ENCODE results near the gene PBOV1.
"Not testable (repeated sequence)": the region's sequence is repeated elsewhere in the genome, so short reads cannot be mapped to it uniquely, and the experiment has no call there.

The PBOV1 gene

GRCh38 chr6:138219398-138219797 lies 1.1 kb upstream of the PBOV1 start:
- Histone ChIP-seq H3K4me3 (ENCODE audit: low read depth in 1 of 2, low read length in 1 of 2) (no peak overlapping the region), H3K4me1 (ENCODE audit: control insufficient read depth in 1 of 2, insufficient read depth in 1 of 2, low read depth in 1 of 2, low read length in 1 of 2) (peaks cover 0 to 5% of the 10 kb centered on the region in 2 experiments), H3K27ac (no peak overlapping the region), H3K9me3 (no peaks in the 10 kb centered on the region), H3K27me3 (peaks cover 3% of the 10 kb centered on the region), H3K36me3 (no peaks in the 10 kb centered on the region)
- TF ChIP-seq CTCF (IDR thresholded peaks at IDR 0.05), result no peak

GRCh38 chr6:138215093-138215782 lies 3.1 kb downstream of the PBOV1 start:
- Histone ChIP-seq H3K4me3 (ENCODE audit: low read depth in 1 of 2, low read length in 1 of 2) (no peak overlapping the region), H3K9me3 (no peaks in the 10 kb centered on the region), H3K36me3 (no peaks in the 10 kb centered on the region), H3K27me3 (peaks cover 3% of the 10 kb centered on the region), H3K27ac (no peak overlapping the region), H3K4me1 (ENCODE audit: control insufficient read depth in 1 of 2, insufficient read depth in 1 of 2, low read depth in 1 of 2, low read length in 1 of 2) (no peaks in the 10 kb centered on the region)
- no peak for TF ChIP-seq CTCF (IDR thresholded peaks at IDR 0.05)

- H3K27me3 ChIP-seq; H3K9me3 ChIP-seq; H3K4me3 ChIP-seq (ENCODE audit: low read depth in 1 of 2, low read length in 1 of 2); H3K36me3 ChIP-seq; H3K4me1 ChIP-seq (ENCODE audit: control insufficient read depth in 1 of 2, insufficient read depth in 1 of 2, low read depth in 1 of 2, low read length in 1 of 2); H3K27ac ChIP-seq: not testable (repeated sequence)
Observed at GRCh38 chr6:138212530-138212929, 5.8 kb downstream of the PBOV1 start.

- Histone ChIP-seq H3K36me3 (no peaks in the 10 kb centered on the region), H3K4me1 (ENCODE audit: control insufficient read depth in 1 of 2, insufficient read depth in 1 of 2, low read depth in 1 of 2, low read length in 1 of 2) (no peaks in the 10 kb centered on the region), H3K9me3 (no peaks in the 10 kb centered on the region), H3K4me3 (ENCODE audit: low read depth in 1 of 2, low read length in 1 of 2) (no peak overlapping the region), H3K27me3 (peaks cover 3% of the 10 kb centered on the region), H3K27ac (no peak overlapping the region)
- no peak for TF ChIP-seq CTCF (IDR thresholded peaks at IDR 0.05)
Observed at GRCh38 chr6:138211601-138212000, 6.7 kb downstream of the PBOV1 start.

GRCh38 chr6:138211048-138211581 lies 7.2 kb downstream of the PBOV1 start:
- no peak overlapping the region for H3K4me3 ChIP-seq (ENCODE audit: low read depth in 1 of 2, low read length in 1 of 2)
- no peaks in the 10 kb centered on the region for H3K4me1 ChIP-seq (ENCODE audit: control insufficient read depth in 1 of 2, insufficient read depth in 1 of 2, low read depth in 1 of 2, low read length in 1 of 2)
- H3K36me3 ChIP-seq, result no peaks in the 10 kb centered on the region
- H3K27me3 ChIP-seq, result peaks cover 3% of the 10 kb centered on the region
- TF ChIP-seq CTCF (IDR thresholded peaks at IDR 0.05), result no peak
- H3K27ac ChIP-seq, result no peak overlapping the region
- H3K9me3 ChIP-seq, result no peaks in the 10 kb centered on the region

- Histone ChIP-seq H3K9me3 (no peaks in the 10 kb centered on the region), H3K27me3 (peaks cover 4% of the 10 kb centered on the region), H3K4me1 (ENCODE audit: control insufficient read depth in 1 of 2, insufficient read depth in 1 of 2, low read depth in 1 of 2, low read length in 1 of 2) (no peaks in the 10 kb centered on the region), H3K36me3 (no peaks in the 10 kb centered on the region), H3K4me3 (ENCODE audit: low read depth in 1 of 2, low read length in 1 of 2) (no peak overlapping the region), H3K27ac (no peak overlapping the region)
- TF ChIP-seq CTCF (IDR thresholded peaks at IDR 0.05), result no peak
Observed at GRCh38 chr6:138206862-138207261, 11.4 kb downstream of the PBOV1 start.

Measured in neutrophil (primary cell).